HG03565 (cell line): ENCODE data around the gene RSPH3.

ENCODE experiments used
- ATAC-seq: cut with Tn5 transposase; IDR thresholded peaks from one replicate; pipeline ENCODE4 v1.9.1; 2021; ENCODE audit warnings: mild to moderate bottlenecking, moderate library complexity; ENCODE audit not compliant: unreplicated experiment

The RSPH3 gene

GRCh38 chr6:158938220-158938619 lies 61.8 kb downstream of the RSPH3 start:
- ATAC-seq, result no peak

DNA sequence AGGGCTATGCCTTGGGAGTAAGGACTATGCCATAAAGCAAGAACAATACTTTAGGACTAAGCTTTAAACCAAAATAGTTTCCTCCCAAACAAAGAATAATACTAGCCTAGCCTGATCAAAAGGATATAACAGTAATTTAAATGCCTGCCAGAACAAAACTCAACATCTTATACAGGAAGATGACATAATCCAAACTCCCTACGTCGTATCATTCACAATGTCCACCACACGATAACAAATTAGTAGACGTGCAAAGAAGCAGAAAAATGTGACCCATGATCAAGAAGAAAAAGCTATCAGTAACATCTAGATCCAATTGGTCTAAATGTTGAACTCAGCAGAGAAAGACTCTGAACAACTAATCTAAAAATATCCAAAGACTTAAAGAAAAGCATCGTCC lies 65.8 kb downstream of the RSPH3 start:
- no peak for ATAC-seq

- no peak for ATAC-seq
Measured at GRCh38 chr6:158933079-158933595, 66.9 kb downstream of the RSPH3 start.

- no peak for ATAC-seq
Measured at GRCh38 chr6:158928068-158928467, 71.9 kb downstream of the RSPH3 start.

DNA sequence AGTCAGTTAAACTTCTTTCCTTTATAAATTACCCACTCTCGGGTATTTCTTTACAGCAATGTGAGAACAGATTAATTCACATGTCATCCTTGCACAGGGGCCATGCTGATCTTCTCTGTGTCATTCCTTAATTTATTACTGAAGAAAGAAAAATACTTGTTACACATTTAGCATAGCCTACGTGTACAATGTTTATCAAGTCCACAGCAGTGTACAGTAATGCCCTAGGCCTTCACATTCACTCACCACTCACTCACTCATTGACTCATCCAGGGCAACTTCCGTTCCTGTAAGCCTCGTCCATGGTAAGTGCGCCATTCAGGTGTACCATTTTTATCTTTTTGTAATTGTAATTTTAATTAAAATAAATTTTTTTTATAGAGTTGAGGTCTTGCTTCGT lies 73.6 kb downstream of the RSPH3 start:
- no peak for ATAC-seq

GRCh38 chr6:158924499-158925455 lies 75.2 kb downstream of the RSPH3 start:
- no peak for ATAC-seq

DNA sequence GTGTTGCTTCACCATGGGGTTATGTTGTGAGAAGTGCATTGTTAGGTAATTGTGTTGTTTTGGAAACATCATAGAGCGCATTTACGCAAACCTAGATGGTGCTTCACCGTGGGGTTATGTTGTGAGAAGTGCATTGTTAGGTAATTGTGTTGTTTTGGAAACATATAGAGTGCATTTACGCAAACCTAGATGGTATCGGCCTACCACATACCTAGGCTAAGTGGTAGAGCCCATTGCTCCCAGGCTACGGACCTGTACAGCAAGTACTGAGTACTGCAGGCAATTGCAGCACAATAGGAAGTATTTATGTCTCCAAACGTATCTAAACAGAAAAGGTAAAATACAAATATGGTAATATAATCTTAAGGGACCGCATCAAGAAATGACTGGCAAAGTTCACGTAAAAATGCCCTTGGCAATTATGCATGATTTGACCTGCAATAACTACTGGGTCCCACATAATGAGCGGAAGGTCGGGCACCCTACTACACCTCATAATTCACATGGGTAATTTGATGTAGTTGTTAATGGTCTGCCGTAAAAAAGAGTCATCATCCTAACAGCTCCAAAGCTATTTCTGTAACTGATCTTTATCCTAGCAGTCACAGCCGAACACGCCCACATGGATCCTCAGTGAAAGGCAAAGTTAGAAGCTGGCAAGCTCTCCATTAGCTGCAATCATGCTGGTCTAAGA lies 76.0 kb downstream of the RSPH3 start:
- no peak for ATAC-seq
